ENCODE measurements around the gene GARIN5B. TPM values are rescaled to one million over a fixed set of nuclear protein-coding genes. Genes with fewer than 3 reads are reported as not detected.

GARIN5B gene
- polyA plus RNA-seq, 1 donor from 2014 or later, result not detected

- H3K36me3 Mint-ChIP-seq, result peaks cover 2% of the 10 kb centered on the region
- peaks cover 46% of the 10 kb centered on the region for H3K27me3 Mint-ChIP-seq
- peak overlapping the region; percentile 50 to 89 (median 76) for H3K4me3 Mint-ChIP-seq
- H3K9me3 Mint-ChIP-seq, result peaks cover 0 to 5% (median 0%) of the 10 kb centered on the region in 3 donors
- H3K4me1 Mint-ChIP-seq, result peaks cover 4 to 9% (median 5%) of the 10 kb centered on the region in 3 donors
- H3K27ac Mint-ChIP-seq, result no peak overlapping the region
These were observed 9.7 kb downstream of the GARIN5B start for GRCh38 chr19:55353356-55353802.

DNA sequence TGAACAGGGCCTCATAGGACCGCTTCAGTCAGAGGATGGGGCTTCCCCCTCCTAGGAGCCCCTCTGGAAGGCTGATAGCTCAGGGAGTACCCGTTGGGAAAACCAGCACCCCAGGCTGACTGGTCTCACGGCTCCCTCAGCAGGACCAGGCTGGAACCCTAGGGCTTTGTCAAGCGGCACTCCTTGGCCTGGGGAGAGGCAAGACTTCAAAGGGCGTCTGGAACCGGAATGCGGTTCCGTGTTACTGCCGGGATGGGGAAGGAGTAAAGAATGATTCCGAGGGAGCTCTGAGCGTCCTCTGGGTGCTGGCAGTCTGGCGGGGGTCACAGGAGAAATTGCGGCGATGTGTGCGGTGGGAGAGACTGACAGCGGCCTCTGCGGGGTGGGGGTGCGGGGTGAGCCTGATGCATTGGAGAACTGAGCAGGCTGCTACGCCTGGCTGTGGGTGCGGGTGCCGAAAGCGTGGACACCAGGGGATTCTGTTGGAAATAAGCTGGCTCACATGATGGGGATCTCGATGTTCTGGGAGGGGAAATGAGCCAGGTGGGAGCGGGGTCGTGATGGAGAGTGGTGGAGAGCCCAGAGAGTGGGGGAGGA lies 10.4 kb downstream of the GARIN5B start:
- peaks cover 47% of the 10 kb centered on the region for H3K27me3 Mint-ChIP-seq
- peak overlapping the region in 3 of 4 donors; percentile 19 to 73 (median 50) for H3K4me3 Mint-ChIP-seq
- H3K9me3 Mint-ChIP-seq, result peaks cover 0 to 3% (median 0%) of the 10 kb centered on the region in 3 donors
- H3K4me1 Mint-ChIP-seq, result peaks cover 4 to 9% (median 5%) of the 10 kb centered on the region in 3 donors
- peaks cover 2% of the 10 kb centered on the region for H3K36me3 Mint-ChIP-seq
- H3K27ac Mint-ChIP-seq, result peak overlapping the region in 1 of 3 donors; percentile 6

DNA sequence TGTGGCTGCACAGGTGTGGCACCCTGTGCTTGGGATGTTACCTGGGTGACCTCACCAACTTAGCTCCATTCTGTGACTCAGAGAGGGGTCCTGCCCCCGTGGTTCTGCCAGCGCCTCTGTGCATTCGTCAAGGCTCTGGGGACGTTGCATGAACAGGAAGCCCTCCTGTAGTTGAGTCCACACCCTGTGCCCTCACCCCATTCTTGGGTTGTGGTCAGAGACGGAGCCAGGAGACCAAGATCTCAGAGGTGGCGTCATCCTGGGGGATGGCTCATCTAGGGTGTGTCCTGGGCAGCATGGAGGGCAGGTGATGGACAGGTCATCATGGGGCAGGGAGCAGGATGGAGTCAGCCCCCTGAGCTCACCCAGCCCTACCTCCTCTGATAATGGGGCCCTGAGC lies 11.0 kb downstream of the GARIN5B start:
- peaks cover 44% of the 10 kb centered on the region for H3K27me3 Mint-ChIP-seq

DNA sequence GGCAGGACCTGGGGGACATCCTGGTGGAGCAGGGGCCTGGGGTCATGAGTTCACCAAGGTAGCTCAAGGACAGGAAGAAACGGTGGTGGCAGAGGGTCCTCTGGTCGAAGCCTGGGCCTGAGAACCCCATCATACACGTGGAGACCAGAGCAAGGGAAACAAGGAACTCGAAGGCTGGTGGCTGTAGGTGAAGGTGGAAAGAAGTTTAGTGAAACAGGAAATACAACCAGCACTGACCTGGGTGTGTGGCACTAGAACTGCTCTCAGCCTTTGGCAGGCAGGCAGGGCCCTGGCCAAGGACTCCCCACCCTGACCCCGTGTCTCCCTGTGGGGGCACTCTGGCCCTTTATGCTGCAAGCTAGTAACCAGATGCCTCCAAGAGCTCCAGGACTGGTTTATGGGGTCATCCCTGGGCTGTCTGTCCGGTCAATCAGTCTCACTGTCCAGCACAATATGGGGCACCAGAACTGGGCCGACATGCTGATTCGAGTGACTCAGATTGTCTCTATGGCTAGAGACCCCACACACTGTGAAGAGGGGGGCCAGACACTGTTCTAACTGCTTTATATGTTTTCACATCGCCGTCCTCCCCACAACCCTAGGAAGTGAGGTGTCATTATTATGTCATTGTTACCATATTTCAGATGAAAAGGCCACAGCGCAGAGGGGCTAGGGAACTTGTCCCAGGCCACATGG lies 12.3 kb downstream of the GARIN5B start:
- Mint-ChIP-seq H3K9me3 (peaks cover 0 to 3% (median 0%) of the 10 kb centered on the region in 3 donors), H3K27ac (no peak overlapping the region), H3K36me3 (no peaks in the 10 kb centered on the region), H3K27me3 (peaks cover 34% of the 10 kb centered on the region), H3K4me3 (no peak overlapping the region), H3K4me1 (peaks cover 4 to 9% (median 5%) of the 10 kb centered on the region in 3 donors)

More for the DNA sequence above, 11.0 kb downstream of the GARIN5B start:
- no peaks in the 10 kb centered on the region for H3K36me3 Mint-ChIP-seq
- peaks cover 0 to 3% (median 0%) of the 10 kb centered on the region in 3 donors for H3K9me3 Mint-ChIP-seq
- H3K4me3 Mint-ChIP-seq, result no peak overlapping the region
- H3K27ac Mint-ChIP-seq, result peak overlapping the region in 1 of 3 donors; percentile 69
- peaks cover 4 to 9% (median 5%) of the 10 kb centered on the region in 3 donors for H3K4me1 Mint-ChIP-seq

DNA sequence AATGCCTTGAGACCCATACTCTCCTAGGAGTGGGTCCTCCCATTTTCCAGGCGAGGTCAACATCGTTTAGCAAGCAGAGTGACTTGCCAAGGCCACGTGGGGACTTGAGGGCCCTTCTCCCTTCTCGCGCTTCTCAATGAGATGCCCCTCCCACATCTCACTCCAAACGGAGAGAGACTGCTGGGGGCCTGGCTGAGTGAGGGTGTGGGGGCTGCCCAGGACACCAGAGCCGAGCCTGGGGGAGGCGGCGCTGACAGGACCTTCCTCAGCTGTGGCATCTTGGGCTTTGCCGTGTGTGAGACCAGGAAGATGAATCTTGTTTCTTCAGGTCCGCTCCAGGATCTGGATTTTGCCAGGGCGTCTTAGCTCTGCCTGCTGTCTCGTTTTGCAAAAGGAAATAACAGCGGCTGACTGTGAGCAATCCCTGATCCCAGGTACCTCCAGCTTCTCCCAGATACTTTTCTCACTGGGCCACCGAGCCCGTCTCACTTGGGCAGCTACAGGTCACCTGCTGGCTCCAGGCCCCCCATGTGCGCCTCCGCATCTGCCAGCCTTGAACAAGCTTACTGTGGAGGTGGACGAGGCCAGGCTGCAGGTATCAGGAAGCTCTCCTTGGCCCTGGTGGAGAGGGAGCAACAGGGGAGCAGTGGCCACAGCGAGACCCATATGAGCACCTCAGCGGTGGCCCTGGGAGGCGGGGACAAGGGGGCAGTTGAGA lies 14.6 kb downstream of the GARIN5B start:
- Mint-ChIP-seq H3K9me3 (peaks cover 0 to 3% (median 0%) of the 10 kb centered on the region in 3 donors), H3K4me3 (no peak overlapping the region), H3K27me3 (peaks cover 25% of the 10 kb centered on the region), H3K27ac (no peak overlapping the region), H3K4me1 (peaks cover 4 to 9% (median 5%) of the 10 kb centered on the region in 3 donors), H3K36me3 (no peaks in the 10 kb centered on the region)

DNA sequence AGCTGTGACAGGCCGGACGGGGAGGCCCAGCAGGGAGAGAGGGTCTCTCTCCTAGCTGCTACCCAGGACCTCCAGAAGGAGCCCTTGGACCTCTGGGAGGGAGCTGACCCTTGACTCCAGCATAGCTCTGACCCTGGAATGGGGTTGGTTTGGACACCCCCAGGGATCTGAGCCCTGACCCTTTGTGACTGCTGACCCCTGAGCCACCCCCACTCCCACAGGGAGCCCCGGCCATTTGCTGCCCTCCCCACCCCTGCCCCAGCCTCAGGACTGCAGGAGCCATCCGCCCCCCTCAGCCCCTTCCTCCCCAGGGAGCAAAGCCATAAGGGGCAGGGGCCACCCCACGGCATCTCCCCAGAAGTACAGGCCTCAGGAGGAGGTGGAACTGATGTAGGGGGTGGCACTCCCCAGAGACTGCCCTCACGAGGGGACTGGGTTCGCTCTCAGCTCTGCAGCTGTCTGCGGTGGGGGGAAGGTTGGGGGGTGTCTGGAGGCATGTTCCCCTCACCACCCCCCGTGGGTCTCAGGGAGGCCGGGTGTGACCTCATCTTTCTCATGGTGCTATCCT lies 15.5 kb downstream of the GARIN5B start:
- peaks cover 16% of the 10 kb centered on the region for H3K27me3 Mint-ChIP-seq
- no peaks in the 10 kb centered on the region for H3K36me3 Mint-ChIP-seq
- no peak overlapping the region for H3K4me3 Mint-ChIP-seq
- peaks cover 0 to 2% (median 0%) of the 10 kb centered on the region in 3 donors for H3K4me1 Mint-ChIP-seq
- H3K9me3 Mint-ChIP-seq, result peaks cover 0 to 3% (median 0%) of the 10 kb centered on the region in 3 donors
- H3K27ac Mint-ChIP-seq, result no peak overlapping the region

DNA sequence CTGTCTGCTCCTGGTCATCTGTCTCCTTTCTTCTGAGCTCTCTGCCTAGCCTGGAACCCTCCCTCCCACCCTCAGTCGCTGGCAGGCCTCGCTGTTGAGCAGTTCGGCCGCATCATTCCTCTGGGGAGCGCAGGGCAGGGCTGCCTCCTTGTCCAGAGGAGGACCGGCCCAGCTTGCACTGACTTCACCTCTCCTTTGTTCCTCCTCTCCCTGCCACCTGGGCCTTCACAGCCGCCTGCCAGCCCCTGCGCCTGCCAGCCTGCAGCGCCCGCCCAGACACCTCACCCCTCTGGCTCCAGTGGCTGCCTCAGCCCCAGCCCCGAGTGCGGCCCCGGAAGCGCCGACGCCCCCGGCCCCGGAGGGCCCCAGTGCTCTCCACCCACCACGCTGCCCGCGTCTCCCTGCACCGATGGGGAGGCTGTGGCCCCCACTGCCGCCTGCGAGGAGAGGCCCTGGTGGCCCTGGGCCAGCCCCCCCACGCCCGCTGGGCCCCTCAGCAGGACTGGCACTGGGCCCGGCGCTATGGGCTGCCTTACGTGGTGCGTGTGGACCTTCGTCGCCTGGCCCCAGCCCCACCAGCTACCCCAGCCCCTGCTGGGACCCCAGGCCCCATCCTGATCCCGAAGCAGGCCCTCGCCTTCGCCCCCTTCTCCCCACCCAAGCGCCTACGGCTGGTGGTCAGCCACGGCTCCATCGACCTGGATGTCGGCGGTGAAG lies 16.2 kb downstream of the GARIN5B start:
- no peaks in the 10 kb centered on the region for H3K36me3 Mint-ChIP-seq
- peaks cover 10% of the 10 kb centered on the region for H3K27me3 Mint-ChIP-seq
- no peak overlapping the region for H3K4me3 Mint-ChIP-seq
- peaks cover 0 to 3% (median 0%) of the 10 kb centered on the region in 3 donors for H3K9me3 Mint-ChIP-seq
- no peaks in the 10 kb centered on the region for H3K4me1 Mint-ChIP-seq
- H3K27ac Mint-ChIP-seq, result no peak overlapping the region

GRCh38 chr19:55345818-55346724 lies 17.0 kb downstream of the GARIN5B start:
- H3K27ac Mint-ChIP-seq, result no peak overlapping the region
- H3K27me3 Mint-ChIP-seq, result peaks cover 3% of the 10 kb centered on the region
- H3K9me3 Mint-ChIP-seq, result peaks cover 0 to 2% (median 0%) of the 10 kb centered on the region in 3 donors
- H3K4me3 Mint-ChIP-seq, result no peak overlapping the region
- H3K4me1 Mint-ChIP-seq, result peaks cover 0 to 2% (median 1%) of the 10 kb centered on the region in 3 donors
- H3K36me3 Mint-ChIP-seq, result no peaks in the 10 kb centered on the region

DNA sequence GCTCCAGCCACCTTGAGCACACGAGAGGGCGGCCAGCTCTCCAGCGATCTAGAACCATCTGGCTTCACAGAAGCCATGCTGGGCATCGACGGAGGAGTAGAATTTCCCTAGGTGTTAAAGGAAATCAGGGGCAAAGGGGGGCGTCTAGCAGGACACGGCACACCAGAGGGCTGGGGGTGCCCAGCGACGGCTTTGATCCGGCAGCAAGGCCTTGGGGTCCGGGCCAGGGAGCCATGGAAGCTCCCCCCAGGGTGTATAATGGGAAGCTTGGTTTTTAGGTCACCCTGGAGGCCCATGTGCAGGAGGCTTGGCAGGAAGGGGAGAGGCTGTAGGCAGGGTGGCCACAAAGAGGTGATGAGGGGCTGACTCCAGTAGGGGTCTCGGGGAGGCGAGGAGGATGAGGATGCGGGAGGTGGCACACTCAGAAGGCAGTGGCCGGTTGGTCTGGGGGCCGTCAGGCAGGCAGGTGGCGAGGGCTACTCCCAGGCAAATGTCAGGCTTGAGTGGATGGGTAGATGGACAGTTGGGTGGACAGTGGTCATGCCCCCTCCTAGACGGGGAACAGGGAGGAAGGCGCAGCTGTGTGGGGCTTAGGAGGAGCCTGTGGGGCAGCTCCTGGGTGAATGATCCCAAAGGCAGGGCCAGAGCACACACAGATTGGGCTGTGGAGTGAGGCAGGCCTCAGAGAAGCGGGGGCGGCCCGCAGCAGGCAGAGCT lies 17.8 kb downstream of the GARIN5B start:
- Mint-ChIP-seq H3K27me3 (peaks cover 1% of the 10 kb centered on the region), H3K36me3 (no peaks in the 10 kb centered on the region), H3K27ac (no peak overlapping the region), H3K9me3 (peaks cover 0 to 2% (median 0%) of the 10 kb centered on the region in 3 donors), H3K4me3 (peak overlapping the region in 1 of 4 donors; percentile 65), H3K4me1 (peaks cover 0 to 3% (median 2%) of the 10 kb centered on the region in 3 donors)

- Mint-ChIP-seq H3K4me1 (peaks cover 4 to 5% (median 4%) of the 10 kb centered on the region in 3 donors), H3K27ac (no peak overlapping the region), H3K27me3 (peaks cover 4% of the 10 kb centered on the region), H3K4me3 (no peak overlapping the region), H3K9me3 (peaks cover 0 to 2% (median 0%) of the 10 kb centered on the region in 3 donors), H3K36me3 (no peaks in the 10 kb centered on the region)
These were observed 18.6 kb downstream of the GARIN5B start for GRCh38 chr19:55344444-55344843.

- Mint-ChIP-seq H3K36me3 (no peaks in the 10 kb centered on the region), H3K9me3 (peaks cover 0 to 2% (median 0%) of the 10 kb centered on the region in 3 donors), H3K27me3 (peaks cover 13% of the 10 kb centered on the region), H3K4me1 (peaks cover 6 to 10% (median 7%) of the 10 kb centered on the region in 3 donors), H3K4me3 (peak overlapping the region; percentile 41 to 84 (median 62)), H3K27ac (peak overlapping the region in 1 of 3 donors; percentile 27)
These were observed 21.2 kb downstream of the GARIN5B start for GRCh38 chr19:55341595-55342531.

- peaks cover 17% of the 10 kb centered on the region for H3K27me3 Mint-ChIP-seq
- H3K36me3 Mint-ChIP-seq, result no peaks in the 10 kb centered on the region
- peaks cover 6 to 10% (median 7%) of the 10 kb centered on the region in 3 donors for H3K4me1 Mint-ChIP-seq
- H3K27ac Mint-ChIP-seq, result peak overlapping the region in 1 of 3 donors; percentile 27
- peaks cover 0 to 2% (median 0%) of the 10 kb centered on the region in 3 donors for H3K9me3 Mint-ChIP-seq
- peak overlapping the region; percentile 41 to 95 (median 89) for H3K4me3 Mint-ChIP-seq
These were observed 21.9 kb downstream of the GARIN5B start for GRCh38 chr19:55341171-55341588.

Measured in IgD-negative memory B cell (primary cell).